ENCODE measurements around the gene FGD6. TPM values are rescaled to one million over a fixed set of nuclear protein-coding genes. Genes with fewer than 3 reads are reported as not detected.

The FGD6 gene
- total RNA-seq, 4 donors from 2014 or later, result 16.2 to 46.9 (median 25.0) TPM

DNA sequence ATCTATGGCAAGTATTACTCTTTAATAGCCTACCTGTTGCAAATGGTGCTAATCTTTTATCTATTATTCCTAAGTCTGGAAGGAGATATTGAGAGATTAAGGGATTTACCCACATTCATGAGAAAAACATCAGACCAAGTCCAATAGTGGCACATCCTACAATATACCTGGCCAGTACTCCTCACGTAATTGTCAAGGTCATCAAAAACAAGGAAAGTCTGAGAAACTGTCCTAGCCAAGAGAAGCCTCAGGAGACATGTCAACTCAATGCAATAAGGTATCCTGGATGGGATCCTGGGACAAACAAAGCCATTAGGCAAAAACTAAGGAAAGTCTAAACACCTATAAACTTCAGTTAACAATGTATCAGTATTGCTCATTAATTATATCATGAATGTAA is 156.3 kb downstream of the FGD6 start:
- no peak for DNase-seq (ENCODE audit: low spot score in 2 of 2)
- H3K36me3 ChIP-seq, result peaks cover 72% of the 10 kb centered on the region
- H3K27ac ChIP-seq, result no peak overlapping the region
- 94% methylated on average over 1 of the region's 1 CpG for WGBS
- no peaks in the 10 kb centered on the region for H3K27me3 ChIP-seq
- no peaks in the 10 kb centered on the region for H3K4me1 ChIP-seq
- H3K4me3 ChIP-seq, result no peak overlapping the region
- H3K9me3 ChIP-seq, result no peaks in the 10 kb centered on the region
- TF ChIP-seq POLR2A (IDR thresholded peaks at IDR 0.05), result no peak
- no peak for TF ChIP-seq EP300 (IDR thresholded peaks at IDR 0.05)
- no peak for TF ChIP-seq POLR2AphosphoS5 (IDR thresholded peaks at IDR 0.05)
- TF ChIP-seq, protein P1, sequence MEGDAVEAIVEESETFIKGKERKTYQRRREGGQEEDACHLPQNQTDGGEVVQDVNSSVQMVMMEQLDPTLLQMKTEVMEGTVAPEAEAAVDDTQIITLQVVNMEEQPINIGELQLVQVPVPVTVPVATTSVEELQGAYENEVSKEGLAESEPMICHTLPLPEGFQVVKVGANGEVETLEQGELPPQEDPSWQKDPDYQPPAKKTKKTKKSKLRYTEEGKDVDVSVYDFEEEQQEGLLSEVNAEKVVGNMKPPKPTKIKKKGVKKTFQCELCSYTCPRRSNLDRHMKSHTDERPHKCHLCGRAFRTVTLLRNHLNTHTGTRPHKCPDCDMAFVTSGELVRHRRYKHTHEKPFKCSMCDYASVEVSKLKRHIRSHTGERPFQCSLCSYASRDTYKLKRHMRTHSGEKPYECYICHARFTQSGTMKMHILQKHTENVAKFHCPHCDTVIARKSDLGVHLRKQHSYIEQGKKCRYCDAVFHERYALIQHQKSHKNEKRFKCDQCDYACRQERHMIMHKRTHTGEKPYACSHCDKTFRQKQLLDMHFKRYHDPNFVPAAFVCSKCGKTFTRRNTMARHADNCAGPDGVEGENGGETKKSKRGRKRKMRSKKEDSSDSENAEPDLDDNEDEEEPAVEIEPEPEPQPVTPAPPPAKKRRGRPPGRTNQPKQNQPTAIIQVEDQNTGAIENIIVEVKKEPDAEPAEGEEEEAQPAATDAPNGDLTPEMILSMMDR (IDR thresholded peaks at IDR 0.05), result no peak

DNA sequence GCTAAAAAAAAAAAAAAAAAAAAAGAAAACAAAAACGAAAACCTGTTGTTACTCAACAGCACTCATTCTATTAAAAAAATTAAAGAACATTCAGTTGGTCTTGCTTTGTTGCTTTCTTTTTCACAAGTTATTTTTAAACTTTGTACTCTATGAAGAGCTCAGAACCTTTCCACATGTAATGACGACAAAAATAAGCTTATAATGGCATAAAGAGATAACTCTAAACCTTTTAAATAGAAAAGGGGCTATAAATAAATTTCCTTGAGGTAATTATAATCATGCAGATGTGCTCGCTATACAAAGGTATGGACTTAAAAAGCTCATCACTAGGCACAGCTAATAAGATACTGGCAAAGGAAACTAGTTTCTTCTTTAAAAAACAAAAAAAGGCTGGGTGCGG is 157.3 kb downstream of the FGD6 start:
- TF ChIP-seq POLR2A (IDR thresholded peaks at IDR 0.05), result no peak
- TF ChIP-seq, protein P1 (IDR thresholded peaks at IDR 0.05), result no peak
- no peak for TF ChIP-seq EP300 (IDR thresholded peaks at IDR 0.05)
- no peak for TF ChIP-seq POLR2AphosphoS5 (IDR thresholded peaks at IDR 0.05)
- no peaks in the 10 kb centered on the region for H3K9me3 ChIP-seq
- WGBS, result 93% methylated on average over 4 of the region's 4 CpGs
- peaks cover 75% of the 10 kb centered on the region for H3K36me3 ChIP-seq
- no peaks in the 10 kb centered on the region for H3K4me1 ChIP-seq
- H3K4me3 ChIP-seq, result no peak overlapping the region
- no peaks in the 10 kb centered on the region for H3K27me3 ChIP-seq
- H3K27ac ChIP-seq, result no peak overlapping the region
- DNase-seq (ENCODE audit: low spot score in 2 of 2), result no peak

DNA sequence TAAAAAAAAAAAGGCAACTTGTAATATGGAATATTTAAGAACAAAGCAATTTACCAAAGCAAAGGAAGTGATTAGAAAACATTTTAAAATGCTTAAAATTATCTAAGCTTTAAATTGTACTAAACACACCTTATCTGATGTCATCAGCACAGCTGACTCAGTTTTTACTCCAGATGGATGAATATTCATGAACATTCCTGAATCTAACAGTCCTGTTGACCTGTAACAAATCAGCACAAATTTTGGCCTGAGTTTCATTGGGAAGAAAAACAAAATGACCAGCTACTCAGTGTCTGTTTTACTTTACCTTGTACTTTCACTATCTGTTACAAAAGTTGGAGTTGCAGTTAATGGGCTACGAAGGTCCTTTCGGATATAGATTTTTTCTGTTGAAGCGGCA is 159.8 kb downstream of the FGD6 start:
- WGBS, result 94% methylated on average over 3 of the region's 3 CpGs
- H3K27ac ChIP-seq, result no peak overlapping the region
- H3K4me3 ChIP-seq, result no peak overlapping the region
- H3K9me3 ChIP-seq, result no peaks in the 10 kb centered on the region
- no peak for DNase-seq (ENCODE audit: low spot score in 2 of 2)
- peaks cover 90% of the 10 kb centered on the region for H3K36me3 ChIP-seq
- TF ChIP-seq POLR2AphosphoS5 (IDR thresholded peaks at IDR 0.05) (no peak), POLR2A (IDR thresholded peaks at IDR 0.05) (no peak), EP300 (IDR thresholded peaks at IDR 0.05) (no peak)
- TF ChIP-seq, protein P1 (IDR thresholded peaks at IDR 0.05), result no peak
- H3K4me1 ChIP-seq, result no peaks in the 10 kb centered on the region
- no peaks in the 10 kb centered on the region for H3K27me3 ChIP-seq

DNA sequence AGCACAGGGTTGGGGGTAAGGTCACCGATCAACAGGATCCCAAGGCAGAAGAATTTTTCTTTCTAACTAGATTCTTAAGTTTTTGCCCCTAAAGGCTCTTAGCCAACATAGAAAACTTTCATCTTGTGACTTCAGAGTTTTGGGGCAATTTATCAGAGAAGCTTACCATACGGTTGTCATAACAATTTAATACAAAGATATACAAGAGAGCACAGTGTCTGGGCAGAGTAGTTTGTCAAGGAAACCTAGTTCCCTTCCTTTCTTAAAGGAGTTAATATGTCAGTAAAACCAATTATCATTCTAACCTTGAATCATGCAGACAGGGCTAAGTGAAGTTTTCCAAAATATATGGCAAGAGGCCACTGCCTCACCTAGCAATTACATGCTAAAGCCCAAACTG is 162.2 kb downstream of the FGD6 start:
- TF ChIP-seq POLR2AphosphoS5 (IDR thresholded peaks at IDR 0.05), result no peak
- TF ChIP-seq, protein P1 (IDR thresholded peaks at IDR 0.05), result no peak
- no peak for TF ChIP-seq POLR2A (IDR thresholded peaks at IDR 0.05)
- TF ChIP-seq EP300 (IDR thresholded peaks at IDR 0.05), result no peak
- Histone ChIP-seq H3K27me3 (no peaks in the 10 kb centered on the region), H3K36me3 (peaks cover 83% of the 10 kb centered on the region)

DNA sequence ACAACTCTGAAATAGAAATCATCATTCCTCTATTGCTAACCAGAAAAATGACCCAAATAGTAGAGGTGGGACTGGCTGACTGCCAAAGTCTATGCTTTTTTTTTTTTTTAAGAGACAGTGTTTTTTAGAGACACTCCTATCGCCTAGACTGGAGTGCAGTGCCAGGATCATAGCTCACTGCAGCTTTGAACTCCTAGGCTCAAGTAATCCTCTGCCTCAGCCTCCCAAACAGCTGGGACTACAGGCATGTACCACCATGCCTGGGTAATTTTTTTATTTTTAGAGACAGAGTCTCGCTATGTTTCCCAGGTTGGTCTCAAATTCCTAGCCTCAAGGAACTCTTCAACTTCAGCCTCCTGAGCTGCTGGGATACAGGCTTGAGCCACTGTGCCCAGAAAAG is 163.1 kb downstream of the FGD6 start:
- Histone ChIP-seq H3K27me3 (no peaks in the 10 kb centered on the region), H3K36me3 (peaks cover 81% of the 10 kb centered on the region), H3K9me3 (no peaks in the 10 kb centered on the region), H3K27ac (no peak overlapping the region), H3K4me3 (no peak overlapping the region), H3K4me1 (no peaks in the 10 kb centered on the region)
- WGBS, result 83% methylated on average over 2 of the region's 2 CpGs
- TF ChIP-seq, protein P1 (IDR thresholded peaks at IDR 0.05), result no peak
- TF ChIP-seq POLR2A (IDR thresholded peaks at IDR 0.05), result no peak
- no peak for TF ChIP-seq EP300 (IDR thresholded peaks at IDR 0.05)
- no peak for TF ChIP-seq POLR2AphosphoS5 (IDR thresholded peaks at IDR 0.05)
- DNase-seq (ENCODE audit: low spot score in 2 of 2), result no peak

More for the DNA sequence above, 162.2 kb downstream of the FGD6 start:
- Histone ChIP-seq H3K9me3 (no peaks in the 10 kb centered on the region), H3K4me3 (no peak overlapping the region), H3K27ac (no peak overlapping the region), H3K4me1 (no peaks in the 10 kb centered on the region)
- WGBS, result 92% methylated on average over 2 of the region's 2 CpGs
- no peak for DNase-seq (ENCODE audit: low spot score in 2 of 2)
